ENCODE data around the gene C1QTNF6.

C1QTNF6 gene

GRCh38 chr22:37155971-37156370 is 32.1 kb downstream of the C1QTNF6 start:
- H3K27me3 ChIP-seq (ENCODE audit: insufficient read depth, low read length), result peaks cover 6% of the 10 kb centered on the region; the same call in 1 of the 2 replicates
- no peaks in the 10 kb centered on the region for H3K4me1 ChIP-seq (ENCODE audit: control insufficient read depth, insufficient read depth, low read length, unreplicated experiment)

GRCh38 chr22:37154925-37155712 is 32.9 kb downstream of the C1QTNF6 start:
- Histone ChIP-seq H2AFZ (ENCODE audit: low read length, unreplicated experiment) (no peak overlapping the region), H3K36me3 (ENCODE audit: insufficient read depth, low read length) (no peaks in the 10 kb centered on the region), H3K27me3 (ENCODE audit: insufficient read depth, low read length) (peaks cover 6% of the 10 kb centered on the region; the same call in 1 of the 2 replicates), H3K27ac (ENCODE audit: low read depth, low read length) (no peak overlapping the region), H3K79me2 (ENCODE audit: control insufficient read depth, insufficient read depth, low read length, unreplicated experiment) (no peaks in the 10 kb centered on the region), H3K4me3 (ENCODE audit: low read depth, low read length) (no peak overlapping the region), H3K4me1 (ENCODE audit: control insufficient read depth, insufficient read depth, low read length, unreplicated experiment) (no peaks in the 10 kb centered on the region)

More at GRCh38 chr22:37155971-37156370, 32.1 kb downstream of the C1QTNF6 start:
- no peak overlapping the region for H2AFZ ChIP-seq (ENCODE audit: low read length, unreplicated experiment)
- H3K79me2 ChIP-seq (ENCODE audit: control insufficient read depth, insufficient read depth, low read length, unreplicated experiment), result no peaks in the 10 kb centered on the region
- H3K4me3 ChIP-seq (ENCODE audit: low read depth, low read length), result no peak overlapping the region
- no peaks in the 10 kb centered on the region for H3K36me3 ChIP-seq (ENCODE audit: insufficient read depth, low read length)
- H3K27ac ChIP-seq (ENCODE audit: low read depth, low read length), result no peak overlapping the region

GRCh38 chr22:37153901-37154300 is 34.1 kb downstream of the C1QTNF6 start:
- Histone ChIP-seq H3K4me1 (ENCODE audit: control insufficient read depth, insufficient read depth, low read length, unreplicated experiment) (no peaks in the 10 kb centered on the region), H3K4me3 (ENCODE audit: low read depth, low read length) (no peak overlapping the region), H3K36me3 (ENCODE audit: insufficient read depth, low read length) (no peaks in the 10 kb centered on the region), H3K27me3 (ENCODE audit: insufficient read depth, low read length) (peaks cover 6% of the 10 kb centered on the region; the same call in 1 of the 2 replicates), H3K27ac (ENCODE audit: low read depth, low read length) (no peak overlapping the region), H2AFZ (ENCODE audit: low read length, unreplicated experiment) (no peak overlapping the region), H3K79me2 (ENCODE audit: control insufficient read depth, insufficient read depth, low read length, unreplicated experiment) (no peaks in the 10 kb centered on the region)

- Histone ChIP-seq H3K79me2 (ENCODE audit: control insufficient read depth, insufficient read depth, low read length, unreplicated experiment) (no peaks in the 10 kb centered on the region), H2AFZ (ENCODE audit: low read length, unreplicated experiment) (no peak overlapping the region), H3K27ac (ENCODE audit: low read depth, low read length) (no peak overlapping the region), H3K36me3 (ENCODE audit: insufficient read depth, low read length) (no peaks in the 10 kb centered on the region), H3K27me3 (ENCODE audit: insufficient read depth, low read length) (peaks cover 6% of the 10 kb centered on the region; the same call in 1 of the 2 replicates), H3K4me1 (ENCODE audit: control insufficient read depth, insufficient read depth, low read length, unreplicated experiment) (no peaks in the 10 kb centered on the region), H3K4me3 (ENCODE audit: low read depth, low read length) (no peak overlapping the region)
Measured at GRCh38 chr22:37151401-37151800, 36.6 kb downstream of the C1QTNF6 start.

GRCh38 chr22:37150701-37151100 is 37.3 kb downstream of the C1QTNF6 start:
- no peaks in the 10 kb centered on the region for H3K36me3 ChIP-seq (ENCODE audit: insufficient read depth, low read length)
- peaks cover 6% of the 10 kb centered on the region; the same call in 1 of the 2 replicates for H3K27me3 ChIP-seq (ENCODE audit: insufficient read depth, low read length)
- no peak overlapping the region for H3K4me3 ChIP-seq (ENCODE audit: low read depth, low read length)
- H3K79me2 ChIP-seq (ENCODE audit: control insufficient read depth, insufficient read depth, low read length, unreplicated experiment), result no peaks in the 10 kb centered on the region
- H2AFZ ChIP-seq (ENCODE audit: low read length, unreplicated experiment), result no peak overlapping the region
- no peak overlapping the region for H3K27ac ChIP-seq (ENCODE audit: low read depth, low read length)
- H3K4me1 ChIP-seq (ENCODE audit: control insufficient read depth, insufficient read depth, low read length, unreplicated experiment), result no peaks in the 10 kb centered on the region

- Histone ChIP-seq H3K36me3 (ENCODE audit: insufficient read depth, low read length) (no peaks in the 10 kb centered on the region), H3K27me3 (ENCODE audit: insufficient read depth, low read length) (peaks cover 6% of the 10 kb centered on the region; the same call in 1 of the 2 replicates), H3K27ac (ENCODE audit: low read depth, low read length) (no peak overlapping the region), H2AFZ (ENCODE audit: low read length, unreplicated experiment) (no peak overlapping the region), H3K4me3 (ENCODE audit: low read depth, low read length) (no peak overlapping the region), H3K79me2 (ENCODE audit: control insufficient read depth, insufficient read depth, low read length, unreplicated experiment) (no peaks in the 10 kb centered on the region), H3K4me1 (ENCODE audit: control insufficient read depth, insufficient read depth, low read length, unreplicated experiment) (no peaks in the 10 kb centered on the region)
Measured at GRCh38 chr22:37148742-37149665, 39.0 kb downstream of the C1QTNF6 start.

- no peak overlapping the region for H2AFZ ChIP-seq (ENCODE audit: low read length, unreplicated experiment)
- H3K4me3 ChIP-seq (ENCODE audit: low read depth, low read length), result no peak overlapping the region
- H3K27me3 ChIP-seq (ENCODE audit: insufficient read depth, low read length), result peaks cover 6% of the 10 kb centered on the region; the same call in 1 of the 2 replicates
- no peaks in the 10 kb centered on the region for H3K36me3 ChIP-seq (ENCODE audit: insufficient read depth, low read length)
- H3K4me1 ChIP-seq (ENCODE audit: control insufficient read depth, insufficient read depth, low read length, unreplicated experiment), result no peaks in the 10 kb centered on the region
- H3K79me2 ChIP-seq (ENCODE audit: control insufficient read depth, insufficient read depth, low read length, unreplicated experiment), result no peaks in the 10 kb centered on the region
- no peak overlapping the region for H3K27ac ChIP-seq (ENCODE audit: low read depth, low read length)
Measured at GRCh38 chr22:37148031-37148651, 39.9 kb downstream of the C1QTNF6 start.

GRCh38 chr22:37147186-37147990 is 40.7 kb downstream of the C1QTNF6 start:
- no peaks in the 10 kb centered on the region for H3K79me2 ChIP-seq (ENCODE audit: control insufficient read depth, insufficient read depth, low read length, unreplicated experiment)

GRCh38 chr22:37146507-37147180 is 41.4 kb downstream of the C1QTNF6 start:
- no peaks in the 10 kb centered on the region for H3K36me3 ChIP-seq (ENCODE audit: insufficient read depth, low read length)
- H3K27ac ChIP-seq (ENCODE audit: low read depth, low read length), result no peak overlapping the region
- peaks cover 4% of the 10 kb centered on the region; the same call in 1 of the 2 replicates for H3K27me3 ChIP-seq (ENCODE audit: insufficient read depth, low read length)
- no peak overlapping the region for H3K4me3 ChIP-seq (ENCODE audit: low read depth, low read length)
- no peaks in the 10 kb centered on the region for H3K79me2 ChIP-seq (ENCODE audit: control insufficient read depth, insufficient read depth, low read length, unreplicated experiment)
- H2AFZ ChIP-seq (ENCODE audit: low read length, unreplicated experiment), result no peak overlapping the region
- H3K4me1 ChIP-seq (ENCODE audit: control insufficient read depth, insufficient read depth, low read length, unreplicated experiment), result no peaks in the 10 kb centered on the region

More at GRCh38 chr22:37147186-37147990, 40.7 kb downstream of the C1QTNF6 start:
- H3K27me3 ChIP-seq (ENCODE audit: insufficient read depth, low read length), result peaks cover 6% of the 10 kb centered on the region; the same call in 1 of the 2 replicates
- no peaks in the 10 kb centered on the region for H3K4me1 ChIP-seq (ENCODE audit: control insufficient read depth, insufficient read depth, low read length, unreplicated experiment)
- H3K36me3 ChIP-seq (ENCODE audit: insufficient read depth, low read length), result no peaks in the 10 kb centered on the region
- H3K4me3 ChIP-seq (ENCODE audit: low read depth, low read length), result no peak overlapping the region
- no peak overlapping the region for H3K27ac ChIP-seq (ENCODE audit: low read depth, low read length)
- H2AFZ ChIP-seq (ENCODE audit: low read length, unreplicated experiment), result no peak overlapping the region

Data from ACC112 (cell line).